ENCODE data around the gene TBX2. TPM values are rescaled to one million over a fixed set of nuclear protein-coding genes. Genes with fewer than 3 reads are reported as not detected.

Gene TBX2
- total RNA-seq, 1 experiment from 2014 or later = not detected

DNA sequence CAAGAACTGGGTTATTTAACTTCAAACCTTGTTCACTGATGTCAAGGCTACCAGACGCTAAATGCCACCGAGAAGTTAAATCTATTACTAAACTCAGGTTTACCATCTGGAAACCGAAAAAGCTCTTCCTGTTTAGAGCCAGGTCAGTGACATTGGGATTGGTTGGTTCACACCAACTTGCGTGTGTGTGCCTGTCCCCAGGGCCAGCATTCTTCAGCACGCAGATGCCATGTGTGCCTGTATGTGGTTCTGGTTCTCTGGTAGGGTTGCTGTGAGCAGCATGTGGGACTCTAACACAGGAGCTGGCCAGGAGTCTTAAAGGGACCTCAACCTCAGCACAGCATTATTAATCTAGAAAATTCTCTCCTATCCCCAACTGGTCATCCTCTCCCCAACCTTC, 18.1 kb upstream of the TBX2 start:
- Histone ChIP-seq H3K23ac (ENCODE audit: insufficient read length, low read depth, low read length) (no peak overlapping the region), H2BK20ac (ENCODE audit: low read depth, low read length, poor library complexity, severe bottlenecking) (no peak overlapping the region), H3T11ph (ENCODE audit: low read length) (no peak overlapping the region), H3K23me2 (ENCODE audit: insufficient read length, low read depth, low read length, poor library complexity, severe bottlenecking) (no peaks in the 10 kb centered on the region), H3K18ac (ENCODE audit: insufficient read length, low read depth, low read length) (no peak overlapping the region), H3K4ac (ENCODE audit: low read depth, low read length) (no peak overlapping the region), H3K9ac (ENCODE audit: extremely low read depth, insufficient read length, low read length) (no peak overlapping the region), H3K79me1 (ENCODE audit: insufficient read depth, low read depth, low read length, poor library complexity, severe bottlenecking) (no peaks in the 10 kb centered on the region), H4K91ac (ENCODE audit: insufficient read length, low read depth, low read length) (no peak overlapping the region), H4K5ac (ENCODE audit: insufficient read length, low read depth, low read length) (no peak overlapping the region), H3K79me2 (ENCODE audit: insufficient read depth, low read length) (no peaks in the 10 kb centered on the region), H3K4me1 (ENCODE audit: insufficient read depth, low read length) (no peaks in the 10 kb centered on the region), H2BK12ac (ENCODE audit: insufficient read length, low read depth, low read length) (no peak overlapping the region), H3K56ac (ENCODE audit: insufficient read length, low read depth, low read length) (no peak overlapping the region), H2BK5ac (ENCODE audit: insufficient read length, low read length) (no peak overlapping the region), H2AK5ac (ENCODE audit: insufficient read length, low read length) (no peak overlapping the region), H3K9me3 (ENCODE audit: control insufficient read depth, low read depth, low read length) (no peaks in the 10 kb centered on the region), H2AFZ (ENCODE audit: low read length) (no peak overlapping the region), H2BK15ac (ENCODE audit: low read depth, low read length) (no peak overlapping the region), H3K27me3 (ENCODE audit: insufficient read depth, low read length) (no peaks in the 10 kb centered on the region), H4K20me1 (ENCODE audit: control insufficient read depth, insufficient read depth, insufficient read length) (no peaks in the 10 kb centered on the region), H3K14ac (ENCODE audit: insufficient read depth, low read length) (no peak overlapping the region; the same call in 1 of the 2 replicates), H4K8ac (replicated peaks; ENCODE audit: insufficient read length, low read depth, low read length) (no peak overlapping the region), H2BK120ac (ENCODE audit: low read depth, low read length, poor library complexity, severe bottlenecking) (no peak overlapping the region), H3K27ac (ENCODE audit: insufficient read length, low read depth, low read length) (no peak overlapping the region), H3K4me2 (ENCODE audit: insufficient read depth, insufficient read length, low read length) (no peak overlapping the region)
- no peak for DNase-seq
- no peaks in the 10 kb centered on the region; the same call in 1 of the 2 replicates for H3K27me3 Mint-ChIP-seq (ENCODE audit: low read depth)
- no peaks in the 10 kb centered on the region for H3K36me3 Mint-ChIP-seq (ENCODE audit: insufficient read depth in 1 of 3, low read depth in 3 of 3)
- TF ChIP-seq, protein P1, sequence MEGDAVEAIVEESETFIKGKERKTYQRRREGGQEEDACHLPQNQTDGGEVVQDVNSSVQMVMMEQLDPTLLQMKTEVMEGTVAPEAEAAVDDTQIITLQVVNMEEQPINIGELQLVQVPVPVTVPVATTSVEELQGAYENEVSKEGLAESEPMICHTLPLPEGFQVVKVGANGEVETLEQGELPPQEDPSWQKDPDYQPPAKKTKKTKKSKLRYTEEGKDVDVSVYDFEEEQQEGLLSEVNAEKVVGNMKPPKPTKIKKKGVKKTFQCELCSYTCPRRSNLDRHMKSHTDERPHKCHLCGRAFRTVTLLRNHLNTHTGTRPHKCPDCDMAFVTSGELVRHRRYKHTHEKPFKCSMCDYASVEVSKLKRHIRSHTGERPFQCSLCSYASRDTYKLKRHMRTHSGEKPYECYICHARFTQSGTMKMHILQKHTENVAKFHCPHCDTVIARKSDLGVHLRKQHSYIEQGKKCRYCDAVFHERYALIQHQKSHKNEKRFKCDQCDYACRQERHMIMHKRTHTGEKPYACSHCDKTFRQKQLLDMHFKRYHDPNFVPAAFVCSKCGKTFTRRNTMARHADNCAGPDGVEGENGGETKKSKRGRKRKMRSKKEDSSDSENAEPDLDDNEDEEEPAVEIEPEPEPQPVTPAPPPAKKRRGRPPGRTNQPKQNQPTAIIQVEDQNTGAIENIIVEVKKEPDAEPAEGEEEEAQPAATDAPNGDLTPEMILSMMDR (conservative IDR thresholded peaks at IDR 0.05) = no peak
- WGBS (ENCODE audit: extremely low coverage, insufficient read length, low lambda C conversion rate) = no CpG with 5 or more reads among the region's 5 CpGs
- H3K4me3 Mint-ChIP-seq = no peak overlapping the region
- no peaks in the 10 kb centered on the region for H3K9me3 Mint-ChIP-seq
- peaks cover 20 to 33% of the 10 kb centered on the region in 2 experiments for H3K4me1 Mint-ChIP-seq
- no peak overlapping the region; a peak in 1 of 7 replicates for H3K27ac Mint-ChIP-seq

Measured in H9 (cell line).